MV-4-11 (cell line): ENCODE measurements around the gene TTC3.
"Not testable (repeated sequence)": the region's sequence is repeated elsewhere in the genome, so short reads cannot be mapped to it uniquely, and the experiment has no call there.

Source experiments
- DNase-seq: peaks from one replicate; lab custom pipeline; 2025; lab: John Stamatoyannopoulos, UW

Gene TTC3

DNA sequence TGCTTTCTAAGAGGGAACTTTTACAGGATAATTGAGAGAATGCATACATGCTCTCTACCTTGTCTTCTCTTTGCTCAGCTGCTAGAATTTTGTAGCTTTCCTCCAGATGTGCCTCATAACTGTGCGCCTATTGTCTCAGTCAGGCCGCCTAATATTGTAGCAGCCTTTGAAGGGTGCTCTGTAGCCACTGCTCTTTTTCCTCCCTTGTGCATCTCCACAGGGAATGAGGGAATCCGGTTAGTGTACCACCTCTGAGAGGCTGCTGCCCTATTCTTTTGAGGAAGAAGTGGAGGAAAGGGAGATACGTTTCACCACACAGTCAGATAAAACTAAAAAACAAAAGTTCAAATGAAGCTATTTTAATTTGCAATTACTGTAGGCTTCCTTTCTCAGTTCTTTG lies 22.8 kb downstream of the TTC3 start:
- DNase-seq = no peak

DNA sequence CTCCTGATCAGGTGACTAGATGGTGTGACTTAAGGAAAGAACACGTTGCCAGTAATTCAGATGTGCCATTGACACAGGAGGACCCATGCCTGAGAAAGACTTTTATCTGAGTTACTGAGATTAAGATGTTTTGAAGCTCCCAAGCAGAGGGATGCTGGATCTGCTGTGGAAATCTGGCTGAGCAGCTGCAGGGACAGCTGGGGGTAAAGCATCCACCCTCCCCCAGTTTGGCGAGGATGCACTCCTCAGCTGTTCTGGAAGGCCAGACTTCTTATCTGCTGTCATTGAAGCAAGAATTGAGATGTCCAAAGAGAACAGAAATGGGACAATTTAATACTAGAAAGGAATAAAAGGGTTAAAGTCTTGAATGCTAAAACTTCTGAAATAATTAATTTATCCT lies 25.7 kb downstream of the TTC3 start:
- DNase-seq = no peak

DNA sequence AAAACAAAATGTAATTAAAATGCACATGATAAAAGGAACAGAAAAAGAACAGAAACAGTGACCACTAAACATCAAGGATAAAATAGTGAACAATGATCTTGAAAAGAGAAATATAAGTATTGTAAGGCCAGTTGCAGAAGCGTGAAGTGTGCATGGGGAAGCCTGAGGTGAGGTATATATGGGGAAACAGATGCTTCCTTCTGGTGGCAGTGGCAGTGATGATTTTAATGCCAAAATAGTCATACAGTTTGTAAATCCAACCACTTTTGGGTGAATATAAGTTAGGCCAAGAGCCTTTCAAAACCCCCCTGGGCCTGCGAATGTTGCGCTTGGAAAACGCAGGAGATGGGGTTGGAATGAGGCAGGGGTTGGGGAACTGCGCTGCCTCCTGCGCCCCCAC lies 27.3 kb downstream of the TTC3 start:
- DNase-seq = no peak

DNA sequence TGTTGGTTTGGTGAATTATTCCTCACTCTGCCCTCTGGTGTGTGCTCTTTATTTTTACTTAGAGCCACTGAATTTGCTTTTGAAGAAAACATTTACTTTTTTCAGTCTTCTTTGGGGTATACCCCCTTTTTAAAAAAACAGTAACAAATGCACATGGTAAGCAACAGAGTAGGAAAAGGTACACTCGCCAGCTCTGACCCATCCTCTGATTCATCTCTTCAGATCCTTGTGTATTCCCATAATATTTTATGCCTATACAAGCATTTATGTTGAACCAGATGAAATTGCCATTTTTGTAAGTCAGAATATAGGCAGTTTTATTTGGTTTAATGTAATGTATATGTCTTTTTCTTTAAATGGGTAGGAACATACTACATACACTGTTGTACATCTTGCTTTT lies 28.3 kb downstream of the TTC3 start:
- DNase-seq = no peak

DNA sequence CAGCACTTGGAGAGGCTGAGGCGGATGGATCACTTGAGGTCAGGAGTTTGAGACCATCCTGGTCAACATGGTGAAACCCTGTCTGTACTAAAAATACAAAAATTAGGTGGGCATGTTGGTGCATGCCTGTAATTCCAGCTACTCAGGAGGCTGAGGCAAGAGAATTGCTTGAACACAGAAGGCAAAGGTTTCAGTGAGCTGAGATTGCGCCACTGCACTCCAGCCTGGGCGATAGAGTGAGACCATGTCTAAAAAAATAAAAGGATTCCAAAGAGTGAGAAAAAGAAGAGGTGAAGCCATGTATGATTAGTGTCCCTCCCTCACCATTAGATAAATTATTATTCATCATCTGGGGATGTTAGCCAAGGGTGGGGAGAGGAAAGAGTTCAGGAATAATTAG lies 29.7 kb downstream of the TTC3 start:
- not testable (repeated sequence) for DNase-seq

DNA sequence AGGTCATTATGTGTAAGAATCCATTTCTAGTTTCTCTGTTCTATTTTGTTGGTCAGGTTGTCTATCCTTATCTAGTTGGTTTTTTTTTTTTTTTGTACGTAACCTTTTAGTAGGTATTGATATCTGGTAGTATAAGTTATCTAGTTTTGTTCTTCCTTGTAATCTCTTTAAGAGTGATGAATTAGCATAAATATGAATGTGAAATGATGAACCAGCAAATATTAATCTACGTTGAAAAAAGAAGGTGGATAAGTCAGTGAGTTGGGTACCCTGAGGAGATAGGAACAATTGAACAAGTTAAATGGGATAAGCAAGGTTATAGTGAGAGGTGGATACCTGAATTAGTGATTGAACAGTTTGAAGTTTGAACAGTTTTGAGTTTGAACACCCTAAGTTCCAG lies 33.9 kb downstream of the TTC3 start:
- no peak for DNase-seq

DNA sequence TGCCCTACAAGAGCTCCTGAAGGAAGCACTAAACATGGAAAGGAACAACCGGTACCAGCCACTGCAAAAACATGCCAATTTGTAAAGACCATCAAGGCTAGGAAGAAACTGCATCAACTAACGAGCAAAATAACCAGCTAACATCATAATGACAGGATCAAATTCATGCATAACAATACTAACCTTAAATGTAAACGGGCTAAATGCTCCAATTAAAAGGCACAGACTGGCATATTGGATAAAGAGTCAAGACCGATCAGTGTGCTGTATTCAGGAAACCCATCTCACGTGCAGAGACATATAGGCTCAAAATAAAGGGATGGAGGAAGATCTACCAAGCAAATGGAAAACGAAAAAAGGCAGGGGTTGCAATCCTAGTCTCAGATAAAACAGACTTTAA lies 38.0 kb downstream of the TTC3 start:
- DNase-seq = not testable (repeated sequence)

DNA sequence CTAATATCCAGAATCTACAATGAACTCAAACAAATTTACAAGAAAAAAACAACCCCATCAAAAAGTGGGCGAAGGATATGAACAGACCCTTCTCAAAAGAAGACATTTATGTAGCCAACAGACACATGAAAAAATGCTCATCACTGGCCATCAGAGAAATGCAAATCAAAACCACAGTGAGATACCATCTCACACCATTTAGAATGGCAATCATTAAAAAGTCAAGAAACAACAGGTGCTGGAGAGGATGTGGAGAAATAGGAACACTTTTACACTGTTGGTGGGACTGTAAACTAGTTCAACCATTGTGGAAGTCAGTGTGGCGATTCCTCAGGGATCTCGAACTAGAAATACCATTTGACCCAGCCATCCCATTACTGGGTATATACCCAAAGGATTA lies 41.2 kb downstream of the TTC3 start:
- DNase-seq = not testable (repeated sequence)

DNA sequence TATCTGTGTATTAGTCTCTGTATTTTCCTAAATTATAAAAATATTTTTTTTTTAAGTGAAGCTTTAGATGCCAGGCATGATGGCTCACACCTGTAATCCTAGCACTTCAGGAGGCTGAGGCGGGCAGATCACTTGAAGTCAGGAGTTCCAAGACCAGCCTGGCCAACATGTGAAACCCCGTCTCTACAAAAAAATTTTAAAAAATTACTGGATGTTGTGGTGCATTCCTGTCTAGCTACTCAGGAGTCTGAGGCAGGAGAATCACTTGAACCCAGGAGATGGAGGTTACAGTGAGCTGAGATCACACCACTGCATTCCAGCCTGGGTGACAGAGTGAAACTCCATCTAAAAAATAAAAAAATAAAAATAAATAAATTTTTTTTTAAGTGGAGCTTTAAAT lies 43.4 kb downstream of the TTC3 start:
- DNase-seq = not testable (repeated sequence)

DNA sequence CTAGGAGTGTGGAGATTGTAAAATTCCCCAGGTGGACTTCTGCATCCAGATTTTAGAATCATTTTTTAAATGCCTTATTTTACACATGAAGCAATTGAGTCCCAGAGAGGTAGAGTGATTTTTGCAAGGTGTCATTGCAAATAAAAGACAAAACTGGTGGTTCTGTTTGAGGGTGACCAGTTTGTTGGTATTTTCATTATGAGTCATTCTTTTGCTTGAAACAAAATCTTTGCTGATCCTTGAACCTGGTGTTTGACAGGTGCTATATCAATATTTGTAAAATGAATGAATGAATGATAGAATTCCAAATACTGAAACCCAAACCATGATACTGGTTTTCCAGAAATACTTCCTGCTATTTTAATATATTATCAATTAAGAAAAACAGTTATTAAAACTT lies 44.1 kb downstream of the TTC3 start:
- DNase-seq = no peak

DNA sequence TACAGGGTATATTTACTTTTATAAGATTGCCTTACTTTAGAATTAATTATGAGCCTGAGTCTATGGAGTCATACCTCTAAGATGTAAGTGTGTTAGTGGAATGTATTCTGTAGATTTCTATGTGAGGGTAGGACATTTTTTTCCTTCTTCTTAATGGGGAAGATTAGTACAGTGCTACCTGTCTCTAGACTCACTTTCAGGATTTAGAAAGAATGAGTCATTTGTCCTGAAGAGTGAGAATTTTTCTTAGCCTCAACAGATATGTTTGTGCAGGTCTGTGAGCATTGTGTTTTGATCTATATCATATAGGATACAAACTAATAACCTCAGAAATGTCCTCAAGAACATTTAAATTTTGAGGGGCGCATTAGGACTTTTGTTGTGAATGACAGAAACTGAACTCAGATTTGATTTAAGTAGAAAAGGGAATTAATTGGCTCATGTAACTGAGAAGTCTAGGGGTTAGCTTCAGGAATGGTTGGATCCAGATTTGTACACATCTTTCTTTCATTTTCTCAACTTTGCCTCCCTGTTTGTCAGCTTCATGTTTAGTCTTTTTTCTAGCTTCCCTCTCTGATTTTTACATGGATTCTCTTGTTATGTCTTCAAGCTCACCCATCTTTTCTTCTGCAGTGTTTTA lies 45.3 kb downstream of the TTC3 start:
- no peak for DNase-seq

DNA sequence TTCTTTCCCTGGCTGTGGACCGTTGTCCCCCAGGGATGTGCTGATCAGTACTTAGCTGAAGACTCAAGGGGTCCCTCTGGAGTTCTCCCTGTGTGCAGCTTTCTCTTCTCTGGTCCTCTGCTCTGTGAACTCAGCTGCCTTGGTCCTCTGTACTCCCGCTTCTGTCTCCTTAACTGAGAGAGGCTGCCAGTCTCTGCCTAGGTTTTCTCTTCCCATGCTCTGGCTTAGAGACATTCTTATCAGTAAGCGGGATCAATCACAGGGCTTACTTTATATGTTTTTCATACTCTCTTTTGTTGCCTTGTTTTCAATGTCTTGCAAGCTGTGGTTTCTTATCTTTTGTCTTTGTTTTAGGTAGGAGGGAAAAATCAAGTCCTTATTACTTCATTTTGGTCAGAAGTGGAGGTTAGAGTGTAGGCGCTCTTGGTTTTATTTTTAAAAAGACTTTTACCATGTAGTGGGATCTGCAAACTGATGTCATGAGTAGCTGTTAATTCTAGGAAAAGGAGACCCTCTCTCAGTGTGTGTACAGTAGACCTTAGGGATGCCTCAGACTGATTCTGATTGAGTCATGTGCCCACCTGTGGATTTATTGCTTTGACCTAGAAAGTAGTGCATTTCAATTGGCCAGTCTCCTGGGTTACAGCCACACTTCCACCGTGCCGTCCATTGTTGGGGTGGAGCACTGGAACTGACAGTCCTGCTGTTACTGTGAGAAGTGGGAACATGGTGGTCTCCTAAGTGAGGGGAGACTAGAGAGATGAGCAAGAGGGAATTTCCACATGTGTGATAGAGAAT lies 46.6 kb downstream of the TTC3 start:
- DNase-seq = no peak

DNA sequence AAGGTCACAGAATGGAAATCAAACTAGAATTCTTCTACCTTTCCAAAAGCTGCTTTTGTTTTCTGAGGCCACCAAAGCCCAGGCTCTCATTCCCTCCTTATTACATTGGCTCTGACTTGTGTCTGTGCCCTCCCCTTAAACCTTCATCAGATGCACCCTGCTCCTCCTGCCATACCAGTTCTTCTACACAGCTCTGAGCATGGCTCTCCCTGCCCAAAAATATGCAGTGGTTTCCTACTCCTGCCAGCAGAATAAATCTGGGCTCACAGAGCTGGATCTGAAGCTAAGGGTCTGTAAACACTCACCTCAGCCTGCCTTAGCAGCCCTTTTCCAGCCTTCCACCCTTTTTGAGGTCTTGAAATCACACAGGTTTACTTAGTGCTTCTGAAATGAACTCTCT lies 55.0 kb downstream of the TTC3 start:
- DNase-seq = no peak

DNA sequence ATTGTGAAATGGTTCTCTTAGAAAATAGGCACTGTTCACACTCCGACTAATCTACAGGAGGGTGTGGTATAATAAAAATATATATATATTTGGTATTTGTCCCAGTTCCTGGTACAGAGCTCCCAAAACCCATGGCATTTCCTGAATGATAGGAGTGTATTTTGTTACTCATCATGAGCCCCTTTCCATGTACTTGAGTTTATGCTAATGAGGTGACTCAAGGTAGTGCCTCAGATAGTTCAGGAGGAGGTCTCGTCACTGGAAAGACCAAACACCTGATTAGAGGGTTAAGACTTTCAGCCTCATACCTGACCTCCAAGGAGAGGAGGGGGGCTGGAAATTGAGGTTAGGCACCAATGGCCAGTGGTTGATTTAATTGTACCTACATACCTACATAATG lies 57.9 kb downstream of the TTC3 start:
- DNase-seq = no peak

DNA sequence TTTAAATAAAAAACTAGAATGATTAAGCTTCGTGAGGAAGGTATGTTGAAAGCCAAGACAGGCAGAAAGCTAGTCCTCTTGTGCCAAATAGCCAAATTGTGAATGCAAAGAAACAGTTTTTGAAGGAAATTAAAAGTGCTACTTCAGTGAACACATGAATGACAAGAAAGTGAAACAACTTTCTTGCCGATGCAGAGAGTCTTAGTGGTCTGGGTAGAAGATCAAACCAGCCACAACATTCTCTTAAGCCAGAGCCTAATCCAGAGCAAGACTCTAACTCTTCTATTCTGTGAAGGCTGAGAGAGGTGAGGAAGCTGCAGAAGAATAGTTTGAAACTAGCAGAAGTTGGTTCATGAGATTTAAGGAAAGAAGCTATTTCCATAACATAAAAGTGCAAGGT lies 63.2 kb downstream of the TTC3 start:
- no peak for DNase-seq

DNA sequence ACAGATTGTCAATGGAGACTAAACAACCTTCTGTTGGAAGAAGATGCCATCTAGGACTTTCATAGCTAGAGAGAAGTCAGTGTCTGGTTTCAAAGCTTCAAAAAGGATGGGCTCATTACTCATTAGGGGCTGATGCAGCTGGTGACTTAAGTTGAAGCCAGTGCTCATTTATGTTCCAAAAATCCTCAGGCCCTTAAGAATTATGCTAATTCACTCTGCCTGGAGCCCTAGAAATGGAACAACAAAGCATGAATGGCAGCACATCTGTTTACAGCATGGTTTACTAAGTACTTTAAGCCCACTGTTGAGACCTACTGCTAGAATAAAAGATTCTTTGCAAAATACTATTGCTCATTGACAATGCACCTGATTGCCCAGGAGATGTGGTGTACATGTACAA lies 63.7 kb downstream of the TTC3 start:
- no peak for DNase-seq

DNA sequence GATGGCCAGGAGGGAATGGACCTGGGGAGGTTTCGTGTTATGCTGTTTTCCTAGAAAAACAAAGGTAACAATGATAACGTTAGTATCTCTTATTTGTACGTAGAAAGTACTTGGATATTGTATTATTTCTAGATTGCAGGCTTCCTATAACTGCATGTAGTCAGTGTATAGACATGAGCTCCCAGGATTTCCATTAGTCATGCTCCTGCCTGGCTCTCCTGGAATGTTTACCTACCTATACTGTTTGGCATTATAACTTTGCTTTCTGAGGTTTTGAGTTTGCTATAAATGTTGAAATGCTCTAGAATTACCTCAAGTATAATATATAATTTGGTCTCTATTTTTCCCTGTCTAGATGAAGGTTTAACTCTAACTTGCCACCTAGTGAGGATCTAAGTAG lies 66.1 kb downstream of the TTC3 start:
- DNase-seq = no peak

DNA sequence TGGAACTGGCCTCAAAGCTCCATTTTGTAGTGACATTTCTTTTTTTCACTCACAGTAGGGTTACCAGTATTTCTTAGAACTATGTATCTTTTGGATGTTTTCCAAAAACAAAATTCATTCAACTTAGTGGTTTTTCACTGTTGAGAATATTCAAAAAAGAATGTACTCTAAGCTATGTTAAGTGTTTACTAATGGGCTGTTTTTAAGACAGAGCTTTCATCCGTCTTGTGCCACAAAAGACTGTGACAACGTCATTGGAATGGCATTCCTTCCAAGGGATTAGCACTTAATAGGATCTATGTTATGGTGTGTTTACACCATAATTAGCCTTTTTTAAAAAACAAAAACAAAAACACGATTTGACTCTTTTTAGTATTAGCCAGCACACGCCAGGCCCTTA lies 66.8 kb downstream of the TTC3 start:
- DNase-seq = no peak

DNA sequence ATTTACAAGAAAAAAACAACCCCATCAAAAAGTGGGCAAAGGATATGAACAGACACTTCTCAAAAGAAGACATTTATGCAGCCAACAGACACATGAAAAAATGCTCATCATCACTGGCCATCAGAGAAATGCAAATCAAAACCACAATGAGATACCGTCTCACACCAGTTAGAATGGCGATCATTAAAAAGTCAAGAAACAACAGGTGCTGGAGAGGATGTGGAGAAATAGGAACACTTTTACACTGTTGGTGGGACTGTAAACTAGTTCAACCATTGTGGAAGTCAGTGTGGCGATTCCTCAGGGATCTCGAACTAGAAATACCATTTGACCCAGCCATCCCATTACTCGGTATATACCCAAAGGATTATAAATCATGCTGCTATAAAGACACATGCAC lies 70.3 kb downstream of the TTC3 start:
- DNase-seq = not testable (repeated sequence)

DNA sequence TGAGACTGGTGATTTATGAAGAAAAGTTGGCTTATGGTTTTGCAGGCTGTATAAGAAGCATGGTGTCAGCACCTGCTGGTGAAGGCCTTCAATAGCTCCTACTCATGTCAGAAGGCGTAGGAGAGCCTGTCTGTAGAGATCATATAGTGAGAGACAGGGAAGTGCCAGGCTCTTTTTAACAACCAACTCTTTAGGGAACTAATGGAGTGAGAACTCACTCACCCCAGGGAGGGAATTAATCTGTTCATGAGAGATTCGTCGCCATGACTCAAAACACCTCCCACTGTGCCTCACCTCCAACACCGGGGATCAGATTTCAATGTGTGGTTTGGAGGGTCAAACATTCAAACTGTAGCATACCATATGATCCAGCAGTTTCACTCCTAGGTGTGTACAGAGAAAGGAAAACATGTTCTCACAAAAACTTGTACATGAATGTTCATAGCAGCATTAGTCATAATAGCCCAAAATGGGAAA lies 72.6 kb downstream of the TTC3 start:
- no peak for DNase-seq

DNA sequence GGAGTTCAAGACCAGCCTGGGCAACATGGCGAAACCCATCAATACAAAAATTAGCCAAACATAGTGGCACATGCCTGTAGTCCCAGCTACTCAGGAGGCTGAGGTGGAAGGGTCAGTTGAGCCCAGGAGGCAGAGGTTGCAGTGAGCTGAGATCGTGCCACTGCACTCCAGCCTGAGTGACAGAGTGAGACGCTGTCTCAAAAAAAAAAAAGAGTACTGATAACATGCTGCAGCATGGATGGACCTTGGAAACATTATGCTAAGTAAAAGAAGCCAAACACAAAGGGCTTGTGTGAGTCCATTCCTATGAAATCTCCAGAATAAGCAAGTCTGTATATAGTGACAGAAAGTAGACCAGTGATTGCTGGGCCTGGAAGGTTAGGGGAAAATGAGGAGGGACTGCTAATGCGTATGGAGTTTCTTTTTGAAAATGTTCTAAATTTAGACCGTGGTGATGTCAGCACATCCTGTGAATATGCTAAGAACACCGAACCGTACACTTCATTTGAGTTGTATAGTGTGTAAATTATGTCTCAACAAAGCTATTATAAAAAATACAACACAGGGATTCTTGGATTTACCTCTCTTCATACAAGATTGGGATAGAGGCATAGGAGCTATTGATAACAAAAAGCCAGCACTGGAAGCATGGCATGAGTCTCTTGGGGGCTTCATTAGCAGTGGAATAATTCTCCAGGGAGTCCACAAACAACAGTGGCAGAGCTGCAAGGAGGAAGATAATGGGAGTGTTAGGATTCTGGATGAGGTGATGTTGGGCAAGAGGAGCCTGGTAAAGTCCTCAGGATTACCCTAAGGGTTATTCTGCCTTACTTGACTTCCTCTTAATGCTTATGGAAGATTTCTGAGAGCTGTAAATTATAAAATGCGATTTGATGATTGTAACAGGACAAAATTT lies 73.5 kb downstream of the TTC3 start:
- peak; percentile 15 for DNase-seq

DNA sequence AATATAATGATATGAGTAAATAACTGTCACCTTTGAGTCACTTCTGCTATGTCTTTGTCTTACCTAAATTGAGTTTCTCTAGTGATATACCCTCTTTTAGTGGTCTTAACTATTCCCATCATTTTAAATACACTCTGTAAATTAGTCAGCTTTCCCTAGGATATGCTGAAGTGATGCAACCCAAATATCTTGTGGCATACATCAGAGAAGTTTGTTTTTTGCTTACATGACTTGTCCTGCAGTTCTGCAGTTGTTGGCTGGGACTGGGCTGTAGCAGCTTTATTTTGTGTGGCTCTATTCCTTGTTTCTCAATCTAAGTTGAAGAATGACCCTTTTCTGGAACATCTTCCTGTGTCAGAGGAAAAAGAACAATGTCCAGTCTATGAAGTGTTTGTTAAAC lies 76.4 kb downstream of the TTC3 start:
- DNase-seq = no peak
